OCI-M2 (cell line): ENCODE measurements around the gene MAMDC4.
"Not testable (repeated sequence)": the region's sequence is repeated elsewhere in the genome, so short reads cannot be mapped to it uniquely, and the experiment has no call there.

Experiments
- DNase-seq: peaks from one replicate; lab custom pipeline; 2025; ENCODE audit not compliant: unreplicated experiment; lab: John Stamatoyannopoulos, UW

The MAMDC4 gene

DNA sequence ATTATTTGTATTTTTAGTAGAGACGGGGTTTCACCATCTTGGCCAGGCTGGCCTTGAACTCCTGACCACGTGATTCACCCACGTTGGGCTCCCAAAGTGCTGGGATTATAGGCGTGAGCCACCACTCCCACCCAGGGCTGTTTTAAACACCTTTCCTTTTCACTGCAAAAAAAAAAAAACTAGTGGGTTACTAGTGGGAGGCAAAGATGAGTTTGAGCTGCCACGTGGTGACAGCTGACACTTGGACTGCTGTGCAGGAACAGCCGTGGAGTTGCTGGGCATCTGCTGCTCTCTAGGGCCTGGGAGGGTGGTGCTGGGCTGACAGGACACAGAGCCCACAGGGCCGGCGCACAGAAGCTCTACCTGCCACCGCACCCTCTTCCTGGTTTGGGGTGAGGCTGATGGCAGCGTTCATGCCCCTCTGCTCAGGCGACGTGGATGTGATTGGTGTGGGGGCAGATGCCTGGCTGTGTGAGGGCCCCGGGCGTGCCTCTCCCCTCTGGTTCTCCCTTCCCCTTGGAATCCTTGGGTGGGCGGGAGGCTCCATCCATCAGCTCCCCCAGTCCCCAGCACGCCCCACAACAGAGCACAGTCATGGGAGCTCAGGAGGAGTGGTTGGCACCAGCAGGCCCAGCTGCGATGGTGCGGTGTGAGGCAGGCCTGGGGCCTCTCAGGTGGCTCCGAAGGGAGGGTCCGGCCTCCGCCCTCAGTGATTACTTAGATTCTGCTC lies 27.5 kb upstream of the MAMDC4 start:
- no peak for DNase-seq

DNA sequence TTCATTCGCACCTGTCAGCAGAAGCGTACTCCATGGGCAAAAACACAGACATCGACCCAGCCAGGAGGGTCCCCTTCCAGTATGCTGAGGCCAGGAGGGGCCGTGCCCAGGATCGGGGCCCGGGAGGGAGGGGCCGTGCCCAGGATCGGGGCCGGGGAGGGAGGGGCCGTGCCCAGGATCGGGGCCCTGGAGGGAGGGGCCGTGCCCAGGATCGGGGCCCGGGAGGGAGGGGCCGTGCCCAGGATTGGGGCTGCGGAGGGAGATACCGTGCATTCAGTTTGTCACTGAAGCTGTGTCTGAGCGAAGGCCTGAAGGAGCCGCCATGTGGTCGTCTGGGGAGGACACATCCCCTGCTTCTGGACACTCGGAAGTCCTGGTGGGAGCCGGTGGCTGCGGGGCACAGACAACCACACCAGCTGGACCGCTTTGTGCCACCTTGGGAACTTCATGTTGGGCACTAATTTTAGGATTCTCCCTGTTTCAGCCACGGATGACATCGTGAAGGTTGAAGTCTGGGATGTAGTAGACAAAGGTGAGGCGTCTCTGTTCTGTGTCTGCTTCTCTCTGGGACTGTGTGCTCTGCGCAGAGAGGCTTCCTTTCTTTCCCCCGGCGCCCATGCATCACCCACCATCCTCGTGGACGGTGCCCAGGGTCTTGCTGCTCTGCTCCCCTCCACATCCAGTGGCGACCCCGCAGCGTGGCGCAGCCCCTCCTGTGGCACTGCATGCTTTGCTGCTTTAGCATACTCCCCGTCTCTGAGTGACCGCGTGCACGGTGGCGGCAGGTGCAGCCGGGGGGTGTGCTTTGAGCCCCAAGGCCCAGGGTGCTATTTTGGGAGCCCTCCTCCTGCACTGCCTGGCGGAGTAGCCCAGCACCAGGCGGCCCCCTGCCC lies 26.6 kb upstream of the MAMDC4 start:
- DNase-seq = no peak

DNA sequence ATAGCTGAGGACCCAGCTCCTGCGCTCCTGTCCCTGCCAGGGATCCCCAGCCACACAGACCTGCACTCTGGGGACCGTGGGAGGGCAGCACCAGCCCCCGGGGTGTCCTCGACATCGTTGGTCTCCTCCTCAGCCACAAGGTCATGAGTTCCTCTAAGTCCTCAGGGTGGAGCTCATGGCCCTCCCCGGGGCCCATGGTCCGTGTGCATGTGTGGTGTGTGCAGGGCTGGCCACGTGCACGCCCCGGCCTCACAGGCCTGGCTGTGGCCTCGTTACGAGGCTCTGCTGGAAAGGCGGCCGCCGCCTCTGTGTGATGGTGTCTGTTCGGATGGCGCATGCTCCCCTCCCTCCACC lies 26.0 kb upstream of the MAMDC4 start:
- DNase-seq = no peak

DNA sequence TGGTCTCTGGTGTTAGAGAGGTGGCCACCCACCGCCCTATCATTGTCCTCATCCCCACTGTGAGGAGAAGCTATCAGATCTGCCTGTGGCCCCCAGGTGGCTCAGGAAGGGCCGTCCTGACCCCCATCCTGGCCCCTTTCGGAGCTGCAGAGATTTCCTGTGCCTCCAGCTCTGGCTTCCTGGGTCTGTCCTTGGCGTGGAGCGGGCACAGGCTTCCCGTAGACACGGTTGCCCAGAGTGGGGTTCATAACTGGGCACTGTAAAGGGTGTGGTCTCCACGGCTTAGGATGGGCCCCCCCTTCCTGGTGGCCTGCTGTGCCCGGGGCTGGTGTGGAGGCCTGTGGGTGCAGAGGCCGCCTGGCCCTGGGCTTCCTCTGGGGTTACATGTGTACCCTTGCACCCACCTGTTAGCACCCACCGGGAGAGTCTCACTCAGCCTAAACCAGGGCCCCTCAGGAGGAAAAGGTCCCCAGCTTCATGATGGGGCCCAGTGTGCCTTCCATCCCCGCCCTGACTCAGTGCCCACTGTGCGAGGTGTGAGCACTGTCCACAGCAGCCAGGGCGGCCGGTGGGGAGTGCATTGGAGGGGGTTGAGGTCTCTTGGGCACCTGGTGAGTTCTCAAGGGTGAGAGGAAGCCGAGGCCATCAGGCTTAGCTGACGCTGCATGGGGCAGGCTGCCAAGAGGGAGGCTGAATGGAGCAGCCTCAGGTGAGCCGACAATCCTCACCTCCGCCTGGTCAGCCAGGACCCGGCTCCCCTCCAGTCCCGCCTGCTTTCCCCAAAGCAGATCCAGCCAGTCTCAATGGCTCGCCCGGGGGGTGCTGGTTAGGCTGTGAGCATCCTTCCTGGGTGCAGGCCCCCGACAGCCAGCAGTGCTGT lies 25.2 kb upstream of the MAMDC4 start:
- DNase-seq = no peak

DNA sequence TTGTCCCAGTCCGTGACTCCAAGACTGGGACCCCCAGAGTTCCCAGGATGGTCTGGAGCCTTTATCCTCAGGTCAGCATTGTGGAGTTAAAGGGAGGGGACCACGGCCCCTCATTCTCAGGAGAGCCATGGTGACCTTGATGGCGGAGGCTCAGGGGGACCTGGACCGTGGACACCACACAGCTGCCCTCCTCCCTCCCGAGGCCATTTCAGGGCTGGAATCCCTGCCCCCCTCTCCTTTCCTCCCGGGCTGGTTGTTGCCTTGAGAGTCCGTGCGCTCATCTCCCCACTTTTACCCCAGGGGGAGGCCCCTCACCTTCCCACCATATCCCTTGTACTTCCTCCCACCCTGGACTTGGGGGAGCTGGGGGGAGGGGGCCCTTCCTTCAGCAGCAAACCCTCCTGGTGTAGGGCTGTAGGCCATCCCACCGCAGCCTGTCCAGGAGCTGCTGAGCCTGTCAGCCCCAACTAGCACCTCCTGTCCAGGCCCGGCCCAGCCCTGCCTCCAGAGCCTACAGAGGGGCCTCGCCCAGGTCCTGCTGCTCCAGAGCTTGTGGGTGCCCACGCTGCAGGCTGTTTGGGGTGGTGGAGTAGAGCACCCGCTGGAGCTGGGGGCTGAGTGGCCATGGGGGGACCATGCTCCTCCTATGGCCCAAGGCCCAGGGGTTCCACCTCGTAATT lies 24.2 kb upstream of the MAMDC4 start:
- no peak for DNase-seq

DNA sequence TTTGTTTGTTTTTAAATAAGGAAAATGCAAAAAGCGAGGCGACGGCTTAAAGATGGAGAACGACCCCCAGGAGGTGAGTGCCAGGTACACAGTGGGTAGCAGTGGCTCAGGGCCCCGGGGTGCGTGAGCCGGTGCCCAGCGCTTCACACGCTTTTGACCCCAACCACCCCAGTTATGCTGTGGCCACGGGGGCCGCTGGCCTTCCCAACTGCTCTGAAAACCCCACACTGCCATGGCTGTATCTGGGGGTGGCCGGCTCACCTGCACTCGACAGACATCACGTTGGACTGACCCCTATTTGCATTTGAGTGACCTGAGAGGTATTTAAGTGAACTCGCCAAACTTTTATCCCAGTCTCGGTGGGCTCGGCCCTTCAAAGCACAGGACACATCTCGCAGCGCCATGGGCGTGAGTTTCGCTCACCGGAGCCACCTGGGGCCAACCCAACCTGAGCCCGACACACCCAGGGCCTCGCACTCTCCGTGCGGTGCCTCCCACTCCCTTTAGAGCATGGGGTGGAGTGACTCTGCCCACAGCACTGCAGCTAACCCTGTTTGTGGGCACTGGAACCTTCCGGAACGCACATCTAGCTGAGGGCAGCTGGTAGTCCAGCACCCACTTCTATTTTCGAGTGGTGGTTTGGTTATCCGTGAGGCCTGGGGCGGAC lies 23.5 kb upstream of the MAMDC4 start:
- DNase-seq = no peak

DNA sequence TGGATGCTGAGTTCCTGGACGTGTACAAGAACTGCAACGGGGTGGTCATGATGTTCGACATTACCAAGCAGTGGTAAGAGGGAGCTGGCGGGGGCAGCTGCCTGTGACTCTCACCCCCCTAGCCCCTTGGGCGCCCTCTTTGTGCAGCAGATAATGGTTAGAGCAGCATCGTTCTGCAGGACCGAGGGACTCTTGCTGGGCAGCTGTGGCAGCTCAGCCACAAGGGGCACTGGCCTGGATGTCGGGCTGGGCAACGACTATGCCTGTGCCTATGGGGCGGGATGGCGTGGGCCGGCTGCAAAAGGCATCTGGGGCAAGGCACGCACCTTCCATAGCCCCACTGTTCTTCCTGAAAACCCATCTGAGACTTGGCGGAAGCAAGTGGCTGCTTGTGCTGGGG lies 22.7 kb upstream of the MAMDC4 start:
- DNase-seq = no peak

DNA sequence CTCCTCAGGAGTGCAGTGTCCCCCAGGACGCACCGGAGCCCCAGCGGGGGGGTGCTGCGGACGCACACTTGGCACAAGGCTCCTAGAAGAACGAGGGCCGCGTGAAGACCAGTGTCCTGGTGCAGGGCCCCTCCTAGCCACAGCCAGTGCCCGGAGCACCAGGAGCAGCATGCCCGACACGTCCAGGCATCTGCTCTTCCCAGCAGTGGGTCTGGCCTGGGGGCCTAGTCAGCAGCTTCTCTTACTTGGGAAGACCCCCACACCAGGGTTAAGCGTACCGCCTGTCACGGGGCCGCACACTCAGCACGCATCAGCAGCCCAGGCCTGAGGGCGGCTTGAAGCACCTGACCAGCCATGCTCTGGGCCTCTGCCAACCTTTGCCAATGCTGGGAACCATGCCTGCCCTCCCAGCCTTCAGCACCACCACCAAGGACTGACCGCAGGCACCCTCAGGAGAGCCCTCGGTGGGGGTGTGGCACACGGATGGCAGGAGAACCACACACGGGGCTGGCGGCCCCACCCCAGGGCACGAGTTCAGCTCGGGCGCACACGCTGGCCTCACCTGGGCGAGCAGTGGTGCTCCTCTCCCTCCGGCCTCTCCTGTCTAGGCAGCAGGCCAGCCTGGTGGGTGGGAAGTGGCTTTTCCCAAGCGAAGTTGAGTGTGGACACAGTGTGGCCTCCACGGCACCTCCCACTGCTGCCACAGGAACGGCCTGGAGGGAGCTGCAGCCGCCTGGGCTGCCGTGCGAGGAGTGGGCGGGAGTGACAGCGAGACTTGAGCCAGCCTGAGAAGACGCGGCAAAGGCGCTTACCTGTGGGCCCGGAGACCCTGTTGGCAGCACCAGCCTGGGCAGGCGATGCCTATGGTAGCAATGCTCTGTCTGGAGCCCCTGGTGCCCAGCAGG lies 21.9 kb upstream of the MAMDC4 start:
- DNase-seq = no peak

DNA sequence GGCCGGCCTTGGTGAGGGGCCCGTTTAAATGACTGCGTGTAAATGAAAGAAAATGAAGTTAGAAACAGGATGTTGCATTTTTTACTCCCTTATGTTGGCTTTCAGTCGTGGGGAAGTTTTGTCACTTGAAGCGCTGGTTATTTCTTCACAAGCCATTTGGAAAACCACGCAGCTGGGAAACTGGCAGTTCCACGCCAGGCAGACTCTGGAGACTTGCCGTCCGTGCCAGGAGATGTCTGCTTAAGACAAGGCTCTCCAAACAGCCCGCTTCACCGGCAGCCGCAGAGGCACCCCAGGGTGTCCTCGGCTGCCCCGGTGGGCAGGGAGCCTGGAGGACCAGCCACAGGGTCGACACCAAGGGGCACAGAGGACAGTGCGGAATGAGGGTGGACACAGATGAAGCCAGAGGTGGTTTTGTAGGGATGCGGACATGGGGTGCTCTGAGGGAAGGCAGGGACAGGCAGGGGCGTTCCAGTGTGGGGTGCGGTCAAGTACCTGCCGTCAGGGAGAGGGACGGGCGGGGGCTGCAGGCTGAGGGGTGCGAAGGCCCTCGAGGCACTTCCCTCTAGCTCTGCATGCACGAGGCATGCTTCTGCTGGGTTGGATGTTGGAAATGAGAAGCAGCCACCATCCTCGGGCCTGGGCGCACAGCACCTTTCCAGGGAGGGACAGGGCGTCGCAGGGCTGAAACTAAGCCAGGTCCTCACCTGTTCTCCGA lies 21.0 kb upstream of the MAMDC4 start:
- DNase-seq = no peak

DNA sequence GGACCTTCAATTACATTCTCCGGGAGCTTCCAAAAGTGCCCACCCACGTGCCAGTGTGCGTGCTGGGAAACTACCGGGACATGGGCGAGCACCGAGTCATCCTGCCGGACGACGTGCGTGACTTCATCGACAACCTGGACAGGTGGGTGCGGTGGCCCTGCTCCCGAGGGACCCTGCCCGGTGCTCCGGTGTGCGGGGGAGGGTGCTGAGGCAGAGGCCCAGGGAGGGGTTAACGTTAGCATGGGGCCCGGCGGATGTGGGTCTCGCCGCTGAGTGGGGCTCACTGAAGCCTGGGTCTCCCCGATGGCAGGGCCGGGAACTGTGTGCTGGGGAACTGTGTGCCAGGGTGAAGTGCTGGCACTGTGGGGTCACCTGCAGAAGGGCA lies 20.4 kb upstream of the MAMDC4 start:
- no peak for DNase-seq

DNA sequence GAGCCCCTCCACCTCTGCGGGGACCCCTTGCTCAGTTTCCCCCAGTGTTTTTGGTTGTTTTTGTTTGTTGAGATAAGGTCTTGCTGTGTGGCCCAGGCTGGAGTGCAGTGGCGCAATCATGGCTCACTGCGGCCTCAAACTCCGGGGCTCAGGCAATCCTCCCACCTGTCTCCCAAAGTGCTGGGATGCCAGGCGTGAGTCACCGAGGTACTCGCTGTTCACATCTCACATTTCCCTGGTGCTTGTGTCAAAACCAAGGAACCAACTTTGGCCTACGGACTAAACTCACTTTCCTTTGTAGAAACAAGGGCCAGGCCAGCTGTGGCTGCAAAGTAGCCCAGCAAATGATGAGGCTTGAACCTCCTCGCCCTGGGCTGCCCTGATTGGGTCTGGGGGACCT lies 19.6 kb upstream of the MAMDC4 start:
- DNase-seq = no peak

DNA sequence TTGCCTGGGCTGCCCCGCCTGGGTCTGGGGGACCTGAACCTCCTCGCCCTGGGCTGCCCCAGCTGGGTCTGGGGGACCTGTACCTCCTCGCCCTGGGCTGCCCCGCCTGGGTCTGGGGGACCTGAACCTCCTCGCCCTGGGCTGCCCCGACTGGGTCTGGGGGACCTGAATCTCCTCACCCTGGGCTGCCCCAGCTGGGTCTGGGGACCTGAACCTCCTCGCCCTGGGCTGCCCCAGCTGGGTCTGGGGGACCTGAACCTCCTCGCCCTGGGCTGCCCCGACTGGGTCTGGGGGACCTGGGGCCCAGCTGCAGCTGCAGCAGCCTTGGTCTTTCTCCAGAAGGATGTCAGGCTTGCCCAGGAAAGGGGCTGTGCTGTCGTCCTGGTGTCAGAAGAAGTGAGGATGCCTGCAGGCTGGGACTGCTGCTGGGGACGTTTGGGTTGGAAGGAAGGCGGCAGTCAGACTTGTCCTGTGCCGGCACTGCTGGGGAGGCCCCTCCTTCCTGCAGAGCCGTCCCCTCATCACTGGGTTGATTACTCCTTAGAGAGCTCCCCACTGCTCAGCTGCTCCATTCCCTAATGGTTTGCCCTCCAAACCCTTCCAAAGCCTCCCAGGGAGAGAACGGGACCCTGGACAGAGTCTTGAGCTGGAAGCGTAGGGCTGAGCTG lies 18.6 kb upstream of the MAMDC4 start:
- not testable (repeated sequence) for DNase-seq

DNA sequence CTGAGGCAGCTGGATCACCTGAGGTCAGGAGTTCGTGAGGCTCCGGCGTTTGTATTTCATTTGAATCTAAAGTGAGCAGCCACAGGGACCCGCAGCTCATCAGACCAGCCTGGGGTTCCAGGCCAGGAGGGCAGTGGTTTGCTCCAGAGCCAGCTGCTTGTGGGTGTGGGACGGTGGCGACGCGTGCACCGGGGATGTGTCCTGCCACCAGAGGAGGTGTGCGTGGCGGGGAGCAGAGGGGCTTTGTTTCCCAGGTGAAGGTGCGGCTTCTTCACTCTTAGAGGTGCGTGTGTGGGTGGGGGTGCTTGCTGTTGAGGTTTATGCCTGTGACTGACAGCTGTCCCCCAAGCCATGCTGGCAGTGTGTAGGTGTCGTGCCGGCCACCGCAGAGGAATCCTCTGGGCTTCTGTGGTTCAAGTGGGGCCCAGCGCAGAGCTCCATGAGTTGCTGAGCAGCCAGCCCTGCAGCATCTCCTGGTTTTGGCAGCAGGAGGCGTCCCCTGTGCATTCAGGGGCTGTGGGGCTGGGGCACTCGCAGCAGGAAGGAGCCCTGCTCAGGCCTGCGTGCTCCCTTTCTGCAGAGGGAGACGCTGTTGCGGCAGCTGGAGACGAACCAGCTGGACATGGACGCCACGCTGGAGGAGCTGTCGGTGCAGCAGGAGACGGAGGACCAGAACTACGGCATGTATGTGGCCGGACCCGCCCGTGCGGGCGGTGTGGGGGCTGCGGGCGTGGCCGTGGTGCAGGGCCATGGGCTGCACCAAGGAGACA lies 16.8 kb upstream of the MAMDC4 start:
- no peak for DNase-seq

DNA sequence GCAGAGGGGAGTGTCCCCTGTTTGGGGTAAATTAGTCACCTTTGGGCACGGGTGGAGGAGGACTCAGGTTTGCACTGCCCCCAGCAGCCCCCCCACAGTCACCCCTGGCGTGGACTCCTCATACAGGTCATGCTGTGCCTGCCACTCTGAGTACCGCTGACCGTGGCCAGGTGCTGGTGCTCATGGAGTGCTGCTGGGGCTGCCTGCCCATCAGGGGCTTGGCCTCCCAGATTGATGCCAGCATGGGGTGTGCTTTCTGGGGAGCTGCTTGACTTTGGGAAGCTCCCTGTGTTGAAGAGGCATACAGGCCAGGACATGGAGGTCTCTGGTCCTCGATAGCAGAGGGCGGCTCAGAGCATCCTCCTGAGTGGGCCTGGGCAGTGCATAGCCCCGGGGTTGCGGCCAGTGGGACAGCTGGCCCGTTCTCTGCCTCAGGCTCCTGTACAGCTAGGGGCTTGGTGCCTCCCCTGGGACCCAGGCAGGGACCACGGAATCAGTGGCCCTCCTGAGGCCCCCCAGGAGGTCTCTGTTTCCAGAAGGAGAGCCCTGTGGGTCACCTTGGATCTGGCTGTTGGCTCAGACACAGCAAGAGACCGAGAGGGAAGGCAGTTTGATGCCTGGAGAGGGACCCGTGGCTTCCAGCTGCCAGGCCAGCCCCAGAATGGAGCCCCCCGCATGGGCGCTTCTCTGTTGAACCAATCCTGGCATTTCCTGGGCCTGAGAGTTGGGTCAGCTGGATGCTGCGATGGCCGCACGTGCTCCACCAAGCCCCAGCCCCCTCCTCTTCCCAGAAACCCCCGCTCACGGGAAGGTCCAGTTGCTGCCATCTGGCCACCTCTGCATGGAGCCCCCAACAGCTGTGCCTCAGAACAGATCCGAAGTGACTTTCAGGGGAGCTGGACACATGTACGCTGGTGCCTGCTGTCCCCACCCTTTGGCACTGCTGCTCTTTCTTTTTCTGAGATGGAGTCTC lies 15.9 kb upstream of the MAMDC4 start:
- no peak for DNase-seq

DNA sequence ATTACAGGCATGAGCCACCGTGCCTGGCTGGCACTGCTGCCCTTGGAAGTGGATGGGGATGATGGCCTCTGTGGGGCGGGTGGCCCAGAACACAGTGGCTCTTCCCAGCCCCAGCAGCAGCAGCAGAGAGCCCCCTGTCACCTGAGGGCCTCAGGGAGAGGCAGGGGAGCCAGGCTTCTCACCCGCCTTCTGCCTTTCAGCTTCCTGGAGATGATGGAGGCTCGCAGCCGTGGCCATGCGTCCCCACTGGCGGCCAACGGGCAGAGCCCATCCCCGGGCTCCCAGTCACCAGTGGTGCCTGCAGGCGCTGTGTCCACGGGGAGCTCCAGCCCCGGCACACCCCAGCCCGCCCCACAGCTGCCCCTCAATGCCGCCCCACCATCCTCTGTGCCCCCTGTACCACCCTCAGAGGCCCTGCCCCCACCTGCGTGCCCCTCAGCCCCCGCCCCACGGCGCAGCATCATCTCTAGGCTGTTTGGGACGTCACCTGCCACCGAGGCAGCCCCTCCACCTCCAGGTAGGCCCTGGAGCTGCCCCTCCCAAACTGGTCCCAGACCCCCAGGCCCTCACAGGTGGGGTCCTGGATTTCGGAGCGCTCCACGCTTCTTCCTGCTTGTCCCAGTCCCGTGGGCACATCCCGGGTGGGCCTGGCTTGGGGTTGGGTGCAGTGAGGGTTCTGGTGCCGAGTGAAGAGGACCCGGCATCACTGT lies 14.8 kb upstream of the MAMDC4 start:
- no peak for DNase-seq

DNA sequence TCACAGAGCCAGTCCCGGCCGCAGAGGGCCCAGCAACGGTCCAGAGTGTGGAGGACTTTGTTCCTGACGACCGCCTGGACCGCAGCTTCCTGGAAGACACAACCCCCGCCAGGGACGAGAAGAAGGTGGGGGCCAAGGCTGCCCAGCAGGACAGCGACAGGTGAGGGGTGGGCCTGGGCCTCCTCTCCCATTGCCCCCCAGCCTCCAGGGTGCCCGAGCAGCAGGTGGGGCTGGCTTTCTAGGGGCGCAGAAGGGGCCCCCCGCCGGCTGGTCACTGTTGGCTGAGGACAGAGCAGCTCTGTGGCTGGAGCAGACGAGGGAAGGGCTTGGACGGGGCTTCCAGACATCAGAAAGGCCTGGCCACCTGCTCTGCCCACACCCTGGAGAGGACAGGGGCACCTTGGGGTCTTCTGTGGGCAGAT lies 14.3 kb upstream of the MAMDC4 start:
- DNase-seq = not testable (repeated sequence)
